HepG2 (cell line): ENCODE data around the gene TLK2. TPM values are rescaled to one million over a fixed set of nuclear protein-coding genes. Genes with fewer than 3 reads are reported as not detected.
"Not testable (repeated sequence)": the region's sequence is repeated elsewhere in the genome, so short reads cannot be mapped to it uniquely, and the experiment has no call there.

Source experiments
- ATAC-seq: fragments of 200-7000 bp; cut with Tn5 transposase; 3 replicates; pipeline ENCODE4 v1.9.1; 2020; ENCODE audit warnings: mild to moderate bottlenecking, moderate library complexity
- BruUV-seq: library from RNA; stranded (reverse); fragments of 400-500 nt; replicated peaks from 2 replicates; lab custom pipeline; 2021; lab: Mats Ljungman, UMichigan
- CTCF ChIA-PET: fragments of 300-600 bp; formaldehyde crosslinking; extraction: SDS; loops from one replicate; lab custom pipeline; 2021; ENCODE audit warnings: low total read pairs, inconsistent platforms, low intra/inter-chr PET ratio; lab: Yijun Ruan, JAX
- POLR2A ChIA-PET: fragments of 350-600 bp; sonication (Branson Sonifier 250); formaldehyde crosslinking; loops from one replicate; lab custom pipeline; 2020; ENCODE audit warnings: antibody characterized with exemption, inconsistent platforms; lab: Yijun Ruan, JAX
- DNase-seq: peaks from one replicate; pipeline ENCODE4 v3.0.0-alpha.2; 2015; ENCODE audit warnings: low spot score
- FAIRE-seq: peaks from 3 replicates; lab custom pipeline; 2011; peaks lifted over from hg19 to GRCh38; lab: Jason Lieb, UNC
- H2AFZ ChIP-seq: one replicate; pipeline ENCODE4 v1.6.1; 2011; ENCODE audit warnings: low read length, inconsistent platforms
- H3K27ac ChIP-seq: fragments of 300-600 bp; 3 replicates; pipeline ENCODE4 v1.8.0; 2011; ENCODE audit warnings: mixed run types, mild to moderate bottlenecking, mixed read lengths, low read length, inconsistent platforms; ENCODE audit not compliant: insufficient read depth; ENCODE audit errors: extremely low read length
- H3K27me3 ChIP-seq, 2 experiments: fragments of 200-600 bp in 1 of 2; 2 replicates in 1 of 2; 3 replicates in 1 of 2; pipeline versions ENCODE4 v1.6.0 to v1.8.0; 2011; ENCODE audit warnings: low read length in 2 of 2, mild to moderate bottlenecking in 2 of 2, moderate library complexity in 2 of 2, inconsistent platforms in 1 of 2; ENCODE audit not compliant: insufficient read depth in 2 of 2, control insufficient read depth in 1 of 2
- H3K36me3 ChIP-seq, 2 experiments: fragments of 200-600 bp in 1 of 2; replicated peaks in 1 of 2; 2 replicates in 1 of 2; 3 replicates in 1 of 2; pipeline versions ENCODE4 v1.5.1 to v1.8.0; 2011; ENCODE audit warnings: low read length in 2 of 2, inconsistent platforms in 1 of 2; ENCODE audit not compliant: insufficient read depth in 2 of 2, control insufficient read depth in 1 of 2
- H3K4me1 ChIP-seq: 2 replicates; pipeline ENCODE4 v1.5.1; 2012; ENCODE audit warnings: low read length, inconsistent platforms; ENCODE audit not compliant: insufficient read depth
- H3K4me2 ChIP-seq: 2 replicates; pipeline ENCODE4 v1.6.0; 2011; ENCODE audit warnings: low read depth, low read length, inconsistent platforms
- H3K4me3 ChIP-seq, 3 experiments: fragments of 200-600 bp in 1 of 3; sonication (generic), shearing (Covaris generic) in 1 of 3; replicated peaks in 1 of 3; 2 replicates each; pipeline ENCODE4 v1.5.1; 2011 to 2016; ENCODE audit warnings: low read length in 3 of 3, inconsistent platforms in 2 of 3, low read depth in 2 of 3, mild to moderate bottlenecking in 2 of 3, control low read depth in 1 of 3, mixed read lengths in 1 of 3; ENCODE audit not compliant: insufficient read depth in 1 of 3
- H3K79me2 ChIP-seq: one replicate; pipeline ENCODE4 v1.6.1; 2011; ENCODE audit warnings: low read length, inconsistent platforms; ENCODE audit not compliant: insufficient read depth
- H3K9ac ChIP-seq: 2 replicates; pipeline ENCODE4 v1.6.0; 2011; ENCODE audit warnings: mild to moderate bottlenecking, low read depth, low read length, inconsistent platforms; ENCODE audit not compliant: insufficient read depth
- H3K9me3 ChIP-seq: 2 replicates; pipeline ENCODE4 v1.5.1; 2012; ENCODE audit warnings: mild to moderate bottlenecking, low read length
- H4K20me1 ChIP-seq: 2 replicates; pipeline ENCODE4 v1.6.0; 2011; ENCODE audit warnings: inconsistent platforms, mild to moderate bottlenecking, low read length, moderate library complexity; ENCODE audit not compliant: insufficient read depth
- ATF1 ChIP-seq: IDR thresholded peaks from 2 replicates; pipeline ENCODE4 v1.6.1; 2016; ENCODE audit warnings: mild to moderate bottlenecking, control low read depth
- TSC22D2 ChIP-seq: sonication (generic); formaldehyde crosslinking; IDR thresholded peaks from 2 replicates; pipeline ENCODE4 v1.5.1; 2020; ENCODE audit warnings: missing genetic modification reagents, mild to moderate bottlenecking, borderline replicate concordance
- ZNF549 ChIP-seq: sonication (generic); formaldehyde crosslinking; IDR thresholded peaks from 2 replicates; pipeline ENCODE4 v1.5.0; 2020; ENCODE audit warnings: missing genetic modification reagents
- WGBS: methylation state at CpG from one replicate; pipeline ENCODE4 v1.1.6; 2017; ENCODE audit warnings: low lambda C conversion rate; 5-methylcytosine and 5-hydroxymethylcytosine counted together
- in situ Hi-C: cut with HindIII; loops from 2 replicates; pipeline ENCODE4 v1.10.0; 2017; ENCODE audit warnings: low pct_unique_long_range_greater_than_20kb; ENCODE audit not compliant: extremely low pct_ligation_motif_present
- intact Hi-C: fragments of 100-400 bp; cut with micrococcal nuclease; formaldehyde crosslinking; loops from one replicate; pipeline ENCODE4 v1.10.0; 2022; ENCODE audit not compliant: unreplicated experiment
- polyA plus RNA-seq, 8 experiments: library from polyadenylated mRNA; depleted of rRNA in 3 of 8; stranded (reverse) in 7 of 8; unstranded in 1 of 8; fragments of >200 nt; fragmentation: Illumina TruSeq in 4 of 8; extraction: Trizol in 4 of 8; gene quantifications; 2 replicates each; pipeline versions ENCODE4 v1.2.1 to v1.2.3, GENCODE V29; 2011 to 2016; ENCODE audit warnings: low read depth in 4 of 8, missing spikeins in 1 of 8, mixed read lengths in 1 of 8; ENCODE audit not compliant: insufficient read depth in 1 of 8
- total RNA-seq, 5 experiments: library from RNA; depleted of rRNA; stranded (reverse); fragments of >200 nt; fragmentation: Illumina TruSeq; extraction: Trizol; gene quantifications; 2 replicates each; pipeline ENCODE4 v1.2.3, GENCODE V29; 2016; ENCODE audit warnings: low read depth in 1 of 5

Gene TLK2
- total and polyA plus RNA-seq, 2 of the 13 experiments (the other 11 are each of a cell fraction or from before 2014, with no cell fraction given), result 58.7 to 60.8 TPM

- intact Hi-C loops, result no loop called here
- in situ Hi-C loops, result no loop called here
- no peak for DNase-seq
- no peak overlapping the region for H3K9ac ChIP-seq
- no peak overlapping the region for H3K27ac ChIP-seq
- peaks cover 12 to 74% of the 10 kb centered on the region in 2 experiments for H3K36me3 ChIP-seq
- no peak overlapping the region for H3K4me2 ChIP-seq
- no peaks in the 10 kb centered on the region for H3K4me1 ChIP-seq
- H3K79me2 ChIP-seq, result no peaks in the 10 kb centered on the region
- no peak overlapping the region for H2AFZ ChIP-seq
- no peaks in the 10 kb centered on the region for H3K9me3 ChIP-seq
- CTCF ChIA-PET, result no interaction called here
- POLR2A ChIA-PET, result no interaction called here
- no peaks in the 10 kb centered on the region for H3K27me3 ChIP-seq
- ATAC-seq, result no peak
- no peak overlapping the region for H3K4me3 ChIP-seq
- FAIRE-seq, result no peak
- 94% methylated on average over 2 of the region's 2 CpGs for WGBS
- H4K20me1 ChIP-seq, result no peaks in the 10 kb centered on the region
- TF ChIP-seq ZNF549 (CRISPR knock-in tag) (no peak), ATF1 (no peak), TSC22D2 (CRISPR knock-in tag) (no peak)
- no TSS peak for BruUV-seq
These were observed 122.8 kb downstream of the TLK2 start for GRCh38 chr17:62601471-62601870.

- H3K27me3 ChIP-seq, DNase-seq, H4K20me1 ChIP-seq, H2AFZ ChIP-seq, H3K27ac ChIP-seq, POLR2A ChIA-PET, CTCF ChIA-PET, ATAC-seq, intact Hi-C loops, H3K4me2 ChIP-seq, H3K4me1 ChIP-seq, in situ Hi-C loops, H3K79me2 ChIP-seq, FAIRE-seq, H3K4me3 ChIP-seq, H3K9ac ChIP-seq, H3K9me3 ChIP-seq, BruUV-seq: not testable (repeated sequence)
- peaks cover 22 to 80% of the 10 kb centered on the region in 2 experiments for H3K36me3 ChIP-seq
- WGBS, result 97% methylated on average over 6 of the region's 6 CpGs
These were observed 125.2 kb downstream of the TLK2 start for GRCh38 chr17:62603783-62604182.
